ENCODE measurements around the gene AGAP1. TPM values are rescaled to one million over a fixed set of nuclear protein-coding genes. Genes with fewer than 3 reads are reported as not detected.
A peak's percentile ranks its signal among the peaks of the same experiment; 100 is the strongest.

The AGAP1 gene
- total RNA-seq, 1 experiment from 2014 or later: 25.8 TPM

DNA sequence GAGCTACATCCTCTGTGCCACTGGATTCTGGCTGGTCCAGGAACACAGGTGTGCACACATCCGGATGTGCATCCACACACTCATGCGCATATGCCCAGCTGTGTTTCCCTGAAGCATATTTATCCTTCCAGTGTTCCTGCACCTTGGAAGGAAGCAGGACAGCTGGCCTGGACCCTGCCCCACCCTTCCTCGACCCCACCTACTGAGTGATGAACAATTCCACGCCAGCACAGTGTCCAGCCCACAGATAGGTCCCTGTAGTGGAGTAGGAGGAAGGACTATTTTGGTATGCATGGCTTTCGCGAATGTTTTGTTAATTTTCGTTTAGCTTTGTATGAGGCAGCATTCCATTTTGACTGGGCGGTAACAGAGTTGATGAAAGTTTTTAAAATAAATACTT, 211.5 kb downstream of the AGAP1 start:
- H3K4ac ChIP-seq (ENCODE audit: low read depth, low read length): no peak overlapping the region
- TF ChIP-seq, protein P1, sequence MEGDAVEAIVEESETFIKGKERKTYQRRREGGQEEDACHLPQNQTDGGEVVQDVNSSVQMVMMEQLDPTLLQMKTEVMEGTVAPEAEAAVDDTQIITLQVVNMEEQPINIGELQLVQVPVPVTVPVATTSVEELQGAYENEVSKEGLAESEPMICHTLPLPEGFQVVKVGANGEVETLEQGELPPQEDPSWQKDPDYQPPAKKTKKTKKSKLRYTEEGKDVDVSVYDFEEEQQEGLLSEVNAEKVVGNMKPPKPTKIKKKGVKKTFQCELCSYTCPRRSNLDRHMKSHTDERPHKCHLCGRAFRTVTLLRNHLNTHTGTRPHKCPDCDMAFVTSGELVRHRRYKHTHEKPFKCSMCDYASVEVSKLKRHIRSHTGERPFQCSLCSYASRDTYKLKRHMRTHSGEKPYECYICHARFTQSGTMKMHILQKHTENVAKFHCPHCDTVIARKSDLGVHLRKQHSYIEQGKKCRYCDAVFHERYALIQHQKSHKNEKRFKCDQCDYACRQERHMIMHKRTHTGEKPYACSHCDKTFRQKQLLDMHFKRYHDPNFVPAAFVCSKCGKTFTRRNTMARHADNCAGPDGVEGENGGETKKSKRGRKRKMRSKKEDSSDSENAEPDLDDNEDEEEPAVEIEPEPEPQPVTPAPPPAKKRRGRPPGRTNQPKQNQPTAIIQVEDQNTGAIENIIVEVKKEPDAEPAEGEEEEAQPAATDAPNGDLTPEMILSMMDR (conservative IDR thresholded peaks at IDR 0.05): no peak
- H3K14ac ChIP-seq (ENCODE audit: insufficient read depth, low read length): no peak overlapping the region
- H2BK15ac ChIP-seq (ENCODE audit: low read depth, low read length): no peak overlapping the region
- no peak overlapping the region for H3K4me3 Mint-ChIP-seq
- no peak overlapping the region for H3K18ac ChIP-seq (ENCODE audit: insufficient read length, low read depth, low read length)
- DNase-seq: no peak
- H4K8ac ChIP-seq (replicated peaks; ENCODE audit: insufficient read length, low read depth, low read length): no peak overlapping the region
- no peak overlapping the region for H3K9ac ChIP-seq (ENCODE audit: extremely low read depth, insufficient read length, low read length)
- no peak overlapping the region for H3K27ac ChIP-seq (ENCODE audit: insufficient read length, low read depth, low read length)
- H3K36me3 Mint-ChIP-seq (ENCODE audit: insufficient read depth in 1 of 3, low read depth in 3 of 3): peaks cover 0 to 11% (median 5%) of the 10 kb centered on the region in 3 experiments; a peak in 4 of 7 replicates
- H2BK5ac ChIP-seq (ENCODE audit: insufficient read length, low read length): no peak overlapping the region
- H3K27ac Mint-ChIP-seq: peak overlapping the region in 1 of 3 experiments; percentile 79; a peak in 1 of 7 replicates
- no peak overlapping the region for H2AFZ ChIP-seq (ENCODE audit: low read length)
- no peaks in the 10 kb centered on the region for H4K20me1 ChIP-seq (ENCODE audit: control insufficient read depth, insufficient read depth, insufficient read length)
- H3K4me1 Mint-ChIP-seq: peaks cover 22 to 34% of the 10 kb centered on the region in 2 experiments
- H3K23me2 ChIP-seq (ENCODE audit: insufficient read length, low read depth, low read length, poor library complexity, severe bottlenecking): no peaks in the 10 kb centered on the region
- H4K5ac ChIP-seq (ENCODE audit: insufficient read length, low read depth, low read length): no peak overlapping the region
- no peak overlapping the region for H4K91ac ChIP-seq (ENCODE audit: insufficient read length, low read depth, low read length)
- H3K56ac ChIP-seq (ENCODE audit: insufficient read length, low read depth, low read length): no peak overlapping the region
- no peak overlapping the region for H3K4me2 ChIP-seq (ENCODE audit: insufficient read depth, insufficient read length, low read length)
- H3K9me3 ChIP-seq (ENCODE audit: control insufficient read depth, low read depth, low read length): no peaks in the 10 kb centered on the region
- H3K27me3 Mint-ChIP-seq (ENCODE audit: low read depth): peaks cover 2% of the 10 kb centered on the region; the same call in 1 of the 2 replicates
- no peaks in the 10 kb centered on the region for H3K27me3 ChIP-seq (ENCODE audit: insufficient read depth, low read length)
- H2BK20ac ChIP-seq (ENCODE audit: low read depth, low read length, poor library complexity, severe bottlenecking): no peak overlapping the region
- H2BK120ac ChIP-seq (ENCODE audit: low read depth, low read length, poor library complexity, severe bottlenecking): no peak overlapping the region
- H3T11ph ChIP-seq (ENCODE audit: low read length): no peak overlapping the region
- H2BK12ac ChIP-seq (ENCODE audit: insufficient read length, low read depth, low read length): no peak overlapping the region
- H3K79me1 ChIP-seq (ENCODE audit: insufficient read depth, low read depth, low read length, poor library complexity, severe bottlenecking): peaks cover 3% of the 10 kb centered on the region
- H3K79me2 ChIP-seq (ENCODE audit: insufficient read depth, low read length): peaks cover 2% of the 10 kb centered on the region; the same call in 1 of the 2 replicates
- H3K9me3 Mint-ChIP-seq: no peaks in the 10 kb centered on the region
- WGBS (ENCODE audit: extremely low coverage, insufficient read length, low lambda C conversion rate): no CpG with 5 or more reads among the region's 8 CpGs
- no peak overlapping the region for H2AK5ac ChIP-seq (ENCODE audit: insufficient read length, low read length)
- H3K4me1 ChIP-seq (ENCODE audit: insufficient read depth, low read length): peaks cover 8% of the 10 kb centered on the region; the same call in 1 of the 2 replicates
- no peak overlapping the region for H3K23ac ChIP-seq (ENCODE audit: insufficient read length, low read depth, low read length)

All from H9 (cell line).